K562 (cell line): ENCODE measurements around the gene PIERCE2. TPM values are rescaled to one million over a fixed set of nuclear protein-coding genes. Genes with fewer than 3 reads are reported as not detected.

Experiments
- ATF4 ChIP-seq: fragments of 450-650 bp; formaldehyde crosslinking; IDR thresholded peaks from 2 replicates; pipeline ENCODE4 v1.4.0; 2022; ENCODE audit warnings: mild to moderate bottlenecking, moderate library complexity
- BCL6 ChIP-seq: fragments of 250-450 bp; sonication (Bioruptor Pico); IDR thresholded peaks from 2 replicates; pipeline ENCODE4 v1.4.0; 2020
- KDM5B ChIP-seq: fragments of 200-600 bp; sonication (generic); IDR thresholded peaks from 2 replicates; pipeline ENCODE4 v1.6.1; 2012; ENCODE audit warnings: low read depth, mild to moderate bottlenecking, moderate library complexity, low read length, control low read depth, inconsistent platforms; ENCODE audit not compliant: insufficient replicate concordance
- MLLT1 ChIP-seq, 2 experiments: fragments of 450-650 bp; IDR thresholded peaks; 2 replicates each; pipeline ENCODE4 v1.6.1; 2016
- TCF3 ChIP-seq: sonication (generic); formaldehyde crosslinking; IDR thresholded peaks from 2 replicates; pipeline ENCODE4 v1.4.0; 2020; ENCODE audit warnings: mild to moderate bottlenecking, missing genetic modification reagents
- XRCC5 ChIP-seq: fragments of 200-400 bp; formaldehyde crosslinking; IDR thresholded peaks from 2 replicates; pipeline ENCODE4 v1.6.1; 2017; ENCODE audit warnings: low read depth, mild to moderate bottlenecking, low read length
- ZFPM2 ChIP-seq: fragments of 250-450 bp; sonication (Bioruptor Pico); IDR thresholded peaks from 2 replicates; pipeline ENCODE4 v1.5.1; 2022; ENCODE audit warnings: mild to moderate bottlenecking
- ZNF146 ChIP-seq: IDR thresholded peaks from one replicate; pipeline ENCODE4 v1.6.1; 2018; ENCODE audit warnings: missing compliant biosample characterization; ENCODE audit not compliant: unreplicated experiment
- polyA plus RNA-seq, 8 experiments: library from polyadenylated mRNA; depleted of rRNA in 4 of 8; stranded (reverse) in 5 of 8; unstranded in 3 of 8; fragments of >200 nt; fragmentation: Nextera tagmentation in 2 of 8; fragmentation: Illumina TruSeq in 1 of 8; extraction: Ambion mirVana in 2 of 8; extraction: Trizol in 1 of 8; gene quantifications; 2 replicates each; pipeline versions ENCODE4 v1.2.1 to v1.2.3, GENCODE V29; 2011 to 2014; ENCODE audit warnings: inconsistent platforms in 1 of 8, missing spikeins in 1 of 8
- total RNA-seq, 7 experiments: library from RNA; depleted of rRNA in 6 of 7; stranded (reverse); fragments of >200 nt in 6 of 7; fragmentation: Illumina TruSeq in 2 of 7; extraction: Trizol in 2 of 7; gene quantifications; 2 replicates each; pipeline versions ENCODE4 v1.2.1 to v1.2.3, GENCODE V29; 2011 to 2021; ENCODE audit warnings: low replicate concordance in 1 of 7
- TF ChIP-seq, protein P1 (sequence below): fragments of 250-450 bp; sonication (Bioruptor Pico); IDR thresholded peaks from 2 replicates; pipeline ENCODE4 v1.8.0; 2022; ENCODE audit warnings: moderate library complexity, mild to moderate bottlenecking, inconsistent platforms
- TF ChIP-seq, protein P2 (sequence below), 2 experiments: fragments of 450-650 bp; IDR thresholded peaks; 2 replicates each; pipeline ENCODE4 v1.6.1; 2018; ENCODE audit warnings: mild to moderate bottlenecking in 2 of 2, low read depth in 1 of 2; ENCODE audit not compliant: partially characterized antibody in 2 of 2

The PIERCE2 gene
- total and polyA plus RNA-seq, 9 of the 15 experiments (the other 6 are each of a cell fraction or from before 2014, with no cell fraction given), result 2.9 to 4.8 (median 4.0) TPM

DNA sequence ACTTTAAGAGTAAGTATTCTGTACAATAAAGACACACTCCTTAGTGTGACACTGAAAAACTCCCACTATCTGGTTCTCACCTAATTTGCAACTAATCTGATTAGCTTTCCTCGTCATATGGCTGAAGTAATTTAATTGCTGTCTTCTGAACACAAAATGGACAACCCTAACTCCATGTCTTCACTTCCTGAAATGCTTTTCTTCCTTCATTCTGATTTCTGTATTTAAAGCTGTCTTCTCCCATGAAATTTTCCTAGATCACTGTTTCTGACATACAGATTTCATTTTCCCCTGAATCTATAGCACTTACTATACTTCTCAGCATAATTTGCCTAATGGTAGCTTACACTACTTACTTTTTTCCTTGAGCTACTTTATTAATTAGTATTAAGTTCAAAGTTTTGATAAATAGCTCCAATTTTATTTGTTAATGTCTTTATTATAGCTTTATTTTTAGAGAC is 6.5 kb upstream of the PIERCE2 start (continued):
- TF ChIP-seq KDM5B (no peak), MLLT1 (IDR thresholded peaks at IDR 0.05) (0 out of 4 replicates have a peak, but pooled peaks of 1 of the 2 experiments have one; percentile 43), ZFPM2 (CRISPR knock-in tag) (no peak), TCF3 (CRISPR knock-in tag) (no peak), ZNF146 (CRISPR knock-in tag) (no peak), BCL6 (CRISPR knock-in tag) (0 out of 2 replicates have a peak, but pooled peaks have one; percentile 43), XRCC5 (no peak), ATF4 (0 out of 2 replicates have a peak, but pooled peaks have one; percentile 55)
- TF ChIP-seq, protein P1, sequence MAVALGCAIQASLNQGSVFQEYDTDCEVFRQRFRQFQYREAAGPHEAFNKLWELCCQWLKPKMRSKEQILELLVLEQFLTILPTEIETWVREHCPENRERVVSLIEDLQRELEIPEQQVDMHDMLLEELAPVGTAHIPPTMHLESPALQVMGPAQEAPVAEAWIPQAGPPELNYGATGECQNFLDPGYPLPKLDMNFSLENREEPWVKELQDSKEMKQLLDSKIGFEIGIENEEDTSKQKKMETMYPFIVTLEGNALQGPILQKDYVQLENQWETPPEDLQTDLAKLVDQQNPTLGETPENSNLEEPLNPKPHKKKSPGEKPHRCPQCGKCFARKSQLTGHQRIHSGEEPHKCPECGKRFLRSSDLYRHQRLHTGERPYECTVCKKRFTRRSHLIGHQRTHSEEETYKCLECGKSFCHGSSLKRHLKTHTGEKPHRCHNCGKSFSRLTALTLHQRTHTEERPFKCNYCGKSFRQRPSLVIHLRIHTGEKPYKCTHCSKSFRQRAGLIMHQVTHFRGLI (CRISPR knock-in tag), result peak; percentile 94
- TF ChIP-seq, protein P2, sequence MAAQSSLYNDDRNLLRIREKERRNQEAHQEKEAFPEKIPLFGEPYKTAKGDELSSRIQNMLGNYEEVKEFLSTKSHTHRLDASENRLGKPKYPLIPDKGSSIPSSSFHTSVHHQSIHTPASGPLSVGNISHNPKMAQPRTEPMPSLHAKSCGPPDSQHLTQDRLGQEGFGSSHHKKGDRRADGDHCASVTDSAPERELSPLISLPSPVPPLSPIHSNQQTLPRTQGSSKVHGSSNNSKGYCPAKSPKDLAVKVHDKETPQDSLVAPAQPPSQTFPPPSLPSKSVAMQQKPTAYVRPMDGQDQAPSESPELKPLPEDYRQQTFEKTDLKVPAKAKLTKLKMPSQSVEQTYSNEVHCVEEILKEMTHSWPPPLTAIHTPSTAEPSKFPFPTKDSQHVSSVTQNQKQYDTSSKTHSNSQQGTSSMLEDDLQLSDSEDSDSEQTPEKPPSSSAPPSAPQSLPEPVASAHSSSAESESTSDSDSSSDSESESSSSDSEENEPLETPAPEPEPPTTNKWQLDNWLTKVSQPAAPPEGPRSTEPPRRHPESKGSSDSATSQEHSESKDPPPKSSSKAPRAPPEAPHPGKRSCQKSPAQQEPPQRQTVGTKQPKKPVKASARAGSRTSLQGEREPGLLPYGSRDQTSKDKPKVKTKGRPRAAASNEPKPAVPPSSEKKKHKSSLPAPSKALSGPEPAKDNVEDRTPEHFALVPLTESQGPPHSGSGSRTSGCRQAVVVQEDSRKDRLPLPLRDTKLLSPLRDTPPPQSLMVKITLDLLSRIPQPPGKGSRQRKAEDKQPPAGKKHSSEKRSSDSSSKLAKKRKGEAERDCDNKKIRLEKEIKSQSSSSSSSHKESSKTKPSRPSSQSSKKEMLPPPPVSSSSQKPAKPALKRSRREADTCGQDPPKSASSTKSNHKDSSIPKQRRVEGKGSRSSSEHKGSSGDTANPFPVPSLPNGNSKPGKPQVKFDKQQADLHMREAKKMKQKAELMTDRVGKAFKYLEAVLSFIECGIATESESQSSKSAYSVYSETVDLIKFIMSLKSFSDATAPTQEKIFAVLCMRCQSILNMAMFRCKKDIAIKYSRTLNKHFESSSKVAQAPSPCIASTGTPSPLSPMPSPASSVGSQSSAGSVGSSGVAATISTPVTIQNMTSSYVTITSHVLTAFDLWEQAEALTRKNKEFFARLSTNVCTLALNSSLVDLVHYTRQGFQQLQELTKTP (IDR thresholded peaks at IDR 0.05; ENCODE audit: low read depth in 1 of 2, partially characterized antibody in 2 of 2), result no peak
